ENCODE measurements around the gene DNMT1. TPM values are rescaled to one million over a fixed set of nuclear protein-coding genes. Genes with fewer than 3 reads are reported as not detected.
"Not testable (repeated sequence)": the region's sequence is repeated elsewhere in the genome, so short reads cannot be mapped to it uniquely, and the experiment has no call there.

DNMT1 gene
- total RNA-seq, 1 experiment from 2014 or later = 25.4 TPM

DNA sequence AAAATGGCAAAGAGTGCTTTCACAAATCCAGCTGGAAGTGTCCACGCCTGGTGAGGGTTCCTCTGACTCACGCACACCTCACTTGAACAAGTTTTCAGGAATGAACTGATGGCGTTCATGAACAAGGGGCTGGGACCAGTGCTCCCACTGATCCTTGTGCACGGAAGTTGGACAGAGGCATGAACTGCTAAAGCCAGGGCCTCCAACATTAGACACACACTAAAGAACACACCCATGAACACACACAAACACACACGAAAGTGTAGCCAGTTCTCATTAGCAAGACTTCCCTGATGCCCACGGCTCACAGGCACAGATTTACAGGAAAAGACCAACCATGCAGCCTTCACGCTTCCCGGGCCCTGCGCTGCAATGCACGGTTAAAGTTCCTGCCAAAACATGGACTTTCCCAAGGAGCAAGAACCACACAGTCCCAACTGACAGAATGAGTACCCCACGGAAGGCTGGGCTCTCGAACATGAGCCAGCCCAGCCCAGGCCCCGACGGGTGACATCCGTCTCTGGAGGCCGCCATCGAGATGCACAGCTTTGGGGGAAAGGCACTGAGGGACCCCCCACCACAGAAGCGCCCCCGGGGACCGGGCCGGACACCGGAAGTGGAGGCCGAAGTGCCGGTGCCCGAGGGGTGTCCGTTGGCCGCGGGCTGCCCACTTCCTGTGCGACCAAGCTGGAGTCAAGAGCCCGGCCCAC, 808 bp downstream of the DNMT1 start:
- DNase-seq (ENCODE audit: low read depth) = peak; percentile 20
- in situ Hi-C loops (cut with HindIII; ENCODE audit: low pct_unique_long_range_greater_than_20kb, low sequenced_read_pairs) = no loop called here

DNA sequence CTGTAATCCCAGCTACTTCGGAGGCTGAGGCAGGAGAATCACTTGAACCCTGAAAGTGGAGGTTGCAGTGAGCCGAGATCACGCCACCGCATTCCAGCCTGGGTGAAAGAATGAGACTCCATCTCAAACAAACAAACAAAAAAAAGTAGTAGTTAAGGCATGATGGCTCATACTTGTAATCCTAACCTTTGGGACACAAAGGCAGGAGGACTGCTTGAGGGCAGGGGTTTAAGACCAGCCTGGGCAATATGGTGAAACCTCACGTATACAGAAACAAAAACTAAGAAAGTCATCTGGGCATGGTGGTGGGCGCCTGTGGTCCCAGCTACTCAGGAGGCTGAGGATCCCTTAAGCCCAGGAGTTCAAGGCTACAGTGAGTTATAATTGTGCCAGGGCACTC, 1.8 kb downstream of the DNMT1 start:
- no peak for DNase-seq (ENCODE audit: low read depth)
- in situ Hi-C loops (cut with HindIII; ENCODE audit: low pct_unique_long_range_greater_than_20kb, low sequenced_read_pairs) = no loop called here

DNA sequence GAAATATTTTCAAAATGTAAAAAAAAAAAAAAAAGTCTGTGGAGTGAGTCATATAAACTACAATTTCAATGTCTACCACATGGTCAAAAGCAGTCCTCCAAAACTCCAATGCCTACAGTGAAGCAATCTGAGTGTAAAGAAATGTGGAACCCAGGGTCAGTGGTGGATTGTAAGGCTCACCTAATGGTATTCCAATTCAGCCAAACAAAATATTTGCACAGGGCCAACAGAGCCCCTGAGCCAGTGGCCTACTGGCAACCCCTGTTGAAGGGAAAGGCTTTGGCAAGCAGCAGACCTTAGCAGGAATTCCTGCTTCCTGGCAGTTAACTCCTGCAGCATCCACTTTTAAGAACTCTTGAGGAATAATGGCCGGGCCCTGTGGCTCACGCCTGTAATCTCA, 3.4 kb downstream of the DNMT1 start:
- DNase-seq (ENCODE audit: low read depth) = peak; percentile 28
- in situ Hi-C loops (cut with HindIII; ENCODE audit: low pct_unique_long_range_greater_than_20kb, low sequenced_read_pairs) = no loop called here

DNA sequence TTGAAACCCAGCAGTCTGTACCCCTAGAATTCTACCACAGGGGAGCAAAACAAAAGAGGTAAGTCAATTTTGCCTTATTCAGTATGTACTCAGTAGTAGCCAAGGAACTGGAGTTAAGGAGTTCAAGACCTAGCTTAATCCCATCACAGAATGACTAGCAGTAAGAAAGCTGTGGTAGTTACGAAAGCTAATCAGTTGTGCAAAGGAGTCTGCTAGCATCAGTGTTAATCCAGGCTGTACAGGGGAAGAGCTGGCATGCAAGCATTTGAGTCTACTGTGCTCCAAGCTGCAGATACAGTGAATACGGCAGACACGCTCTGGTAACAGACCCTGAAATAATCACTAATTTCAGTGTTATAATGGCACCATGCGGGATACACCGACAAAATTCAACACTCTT, 4.7 kb downstream of the DNMT1 start:
- DNase-seq (ENCODE audit: low read depth) = no peak
- in situ Hi-C loops (cut with HindIII; ENCODE audit: low pct_unique_long_range_greater_than_20kb, low sequenced_read_pairs) = no loop called here

DNA sequence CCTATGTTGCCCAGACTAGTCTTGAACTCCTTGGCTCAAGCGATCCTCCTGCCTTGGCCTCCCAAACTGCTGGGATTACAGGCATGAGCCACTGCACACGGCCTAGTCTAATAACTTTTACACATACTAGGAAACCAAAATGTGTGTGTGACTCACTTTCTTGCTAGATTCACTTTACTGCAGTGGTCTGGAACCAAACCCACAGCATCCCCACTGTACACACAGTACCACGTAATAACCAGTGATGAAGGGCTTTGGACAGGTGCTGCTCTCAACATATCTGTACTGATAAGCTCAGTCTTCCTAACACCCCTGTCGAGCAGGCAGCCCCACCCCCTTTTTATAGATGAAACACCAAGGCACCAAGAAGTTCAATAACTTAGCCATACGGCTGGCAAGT, 5.1 kb downstream of the DNMT1 start:
- in situ Hi-C loops (cut with HindIII; ENCODE audit: low pct_unique_long_range_greater_than_20kb, low sequenced_read_pairs) = no loop called here
- DNase-seq (ENCODE audit: low read depth) = no peak

DNA sequence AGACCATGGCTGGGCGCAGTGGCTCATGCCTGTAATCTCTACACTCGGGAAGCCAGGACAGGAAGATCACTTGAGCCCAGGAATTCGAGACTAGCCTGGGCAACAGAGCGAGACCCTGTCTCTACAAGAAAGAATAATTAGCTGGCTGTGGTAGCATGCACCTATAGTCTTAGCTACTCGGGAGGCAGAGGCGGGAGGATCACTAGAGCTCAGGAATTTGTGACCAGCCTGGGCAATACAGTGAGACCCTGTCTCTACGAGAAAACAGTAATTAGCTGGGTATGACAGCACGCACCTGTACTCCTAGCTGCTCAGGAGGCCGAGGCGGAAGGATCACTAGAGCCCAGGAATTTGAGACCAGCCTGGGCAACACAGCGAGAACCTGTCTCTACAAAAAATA, 7.4 kb downstream of the DNMT1 start:
- DNase-seq (ENCODE audit: low read depth) = no peak
- in situ Hi-C loops (cut with HindIII; ENCODE audit: low pct_unique_long_range_greater_than_20kb, low sequenced_read_pairs) = no loop called here

DNA sequence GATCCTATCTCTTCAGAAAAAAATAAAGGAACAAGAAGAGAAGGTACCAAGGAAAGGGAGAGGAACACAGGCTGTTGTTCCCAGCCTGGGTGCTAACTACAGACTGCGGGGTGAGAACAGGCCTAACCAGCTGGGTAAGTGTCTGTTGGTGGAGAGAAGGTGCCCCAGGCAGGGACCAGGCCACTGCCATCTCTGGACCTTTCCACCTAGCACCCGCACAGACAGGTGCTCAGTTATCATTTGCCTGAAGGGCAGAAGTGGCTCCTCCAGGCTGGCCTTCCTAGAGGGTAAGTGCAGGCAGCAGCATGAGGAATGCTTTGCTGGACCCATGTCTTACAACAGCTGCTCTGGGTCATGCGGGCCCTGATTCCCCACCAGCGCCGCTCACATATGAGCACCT, 10.1 kb downstream of the DNMT1 start:
- no peak for DNase-seq (ENCODE audit: low read depth)
- in situ Hi-C loops (cut with HindIII; ENCODE audit: low pct_unique_long_range_greater_than_20kb, low sequenced_read_pairs) = no loop called here

DNA sequence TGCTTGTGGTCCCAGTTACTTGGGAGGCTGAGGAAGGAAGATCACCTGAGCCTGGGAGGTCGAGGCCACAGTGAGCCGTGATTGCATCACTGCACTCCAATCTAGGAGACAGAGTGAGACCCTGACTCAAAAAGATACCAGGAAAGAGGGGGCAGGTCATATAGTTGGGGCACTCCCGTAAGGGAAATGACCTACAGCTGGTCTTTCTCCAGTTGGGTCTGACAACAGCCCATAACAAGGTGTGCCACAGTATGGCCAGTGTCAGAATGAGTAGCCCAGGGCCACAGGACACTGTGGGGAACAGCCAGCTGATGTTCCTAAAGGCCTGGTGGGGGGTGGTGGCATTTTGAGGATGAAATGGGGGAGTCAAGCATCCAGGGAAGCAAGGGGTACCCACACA, 10.8 kb downstream of the DNMT1 start:
- DNase-seq (ENCODE audit: low read depth) = no peak
- in situ Hi-C loops (cut with HindIII; ENCODE audit: low pct_unique_long_range_greater_than_20kb, low sequenced_read_pairs) = no loop called here

DNA sequence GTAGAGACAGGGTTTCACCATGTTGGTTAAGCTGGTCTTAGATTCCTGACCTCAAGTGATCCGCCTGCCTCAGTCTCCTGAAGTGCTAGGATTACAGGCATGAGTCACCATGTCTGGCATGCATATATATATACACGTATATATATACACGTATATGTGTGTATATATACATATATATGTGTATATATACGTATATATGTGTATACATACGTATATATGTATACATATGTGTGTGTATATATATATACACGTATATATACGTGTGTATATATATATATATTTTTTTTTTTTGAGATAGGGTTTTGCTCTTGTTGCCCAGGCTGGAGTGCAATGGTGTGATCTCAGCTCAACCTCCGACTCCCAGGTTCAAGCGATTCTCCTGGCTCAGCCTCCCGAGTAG, 11.9 kb downstream of the DNMT1 start:
- in situ Hi-C loops (cut with HindIII; ENCODE audit: low pct_unique_long_range_greater_than_20kb, low sequenced_read_pairs) = no loop called here
- no peak for DNase-seq (ENCODE audit: low read depth)

DNA sequence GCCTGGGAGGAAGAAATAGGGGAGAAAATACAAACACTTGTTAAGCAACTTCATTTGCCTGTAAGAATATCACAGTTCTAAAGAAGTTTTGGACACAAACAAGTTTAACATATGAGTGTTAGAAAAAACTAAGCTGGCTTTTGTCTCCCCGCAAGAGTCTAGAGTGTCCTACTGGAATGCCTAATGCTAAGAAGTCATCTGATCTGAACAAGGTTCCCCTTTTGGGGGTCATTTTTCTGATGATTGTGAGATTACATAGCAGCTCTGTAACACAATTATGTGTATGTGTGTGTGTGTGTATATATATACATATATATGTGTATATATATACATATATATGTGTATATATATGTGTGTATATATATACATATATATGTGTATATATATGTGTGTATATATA, 12.7 kb downstream of the DNMT1 start:
- in situ Hi-C loops (cut with HindIII; ENCODE audit: low pct_unique_long_range_greater_than_20kb, low sequenced_read_pairs) = no loop called here
- no peak for DNase-seq (ENCODE audit: low read depth)

DNA sequence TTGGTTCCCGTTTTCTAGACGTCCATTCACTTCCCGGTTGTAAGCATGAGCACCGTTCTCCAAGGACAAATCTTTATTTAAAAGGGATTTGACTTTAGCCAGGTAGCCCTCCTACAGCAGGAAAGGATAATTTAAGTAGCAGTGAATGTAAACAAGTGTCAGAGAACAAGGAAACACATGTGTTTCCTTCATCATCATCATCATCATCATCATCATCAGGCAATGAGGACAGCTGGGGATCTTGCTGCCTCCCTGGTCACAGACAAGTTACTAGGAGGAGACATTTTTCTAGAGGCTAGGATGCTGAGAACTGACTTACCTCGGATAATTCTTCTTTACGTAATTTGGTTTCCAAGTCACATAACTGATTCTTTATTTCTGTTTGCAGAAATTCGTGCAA, 14.3 kb downstream of the DNMT1 start:
- DNase-seq (ENCODE audit: low read depth) = no peak
- in situ Hi-C loops (cut with HindIII; ENCODE audit: low pct_unique_long_range_greater_than_20kb, low sequenced_read_pairs) = no loop called here

DNA sequence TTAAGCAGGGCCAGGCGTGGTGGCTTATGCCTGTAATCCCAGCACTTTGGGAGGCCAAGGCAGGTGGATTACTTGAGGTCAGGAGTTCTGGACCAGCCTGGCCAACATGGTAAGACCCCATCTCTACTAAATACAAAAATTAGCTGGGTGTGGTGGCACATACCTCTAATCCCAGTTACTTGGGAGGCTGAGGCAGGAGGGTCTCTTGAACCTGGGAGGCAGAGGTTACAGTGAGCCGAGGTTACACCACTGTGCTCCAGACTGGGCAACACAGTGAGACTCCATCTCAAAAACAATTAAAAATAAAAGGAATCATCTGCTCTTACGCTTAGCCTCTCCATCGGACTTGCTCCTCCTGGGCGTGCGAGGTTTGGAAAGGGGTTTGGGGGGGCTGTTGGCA, 14.7 kb downstream of the DNMT1 start:
- DNase-seq (ENCODE audit: low read depth); in situ Hi-C loops (cut with HindIII; ENCODE audit: low pct_unique_long_range_greater_than_20kb, low sequenced_read_pairs): not testable (repeated sequence)

DNA sequence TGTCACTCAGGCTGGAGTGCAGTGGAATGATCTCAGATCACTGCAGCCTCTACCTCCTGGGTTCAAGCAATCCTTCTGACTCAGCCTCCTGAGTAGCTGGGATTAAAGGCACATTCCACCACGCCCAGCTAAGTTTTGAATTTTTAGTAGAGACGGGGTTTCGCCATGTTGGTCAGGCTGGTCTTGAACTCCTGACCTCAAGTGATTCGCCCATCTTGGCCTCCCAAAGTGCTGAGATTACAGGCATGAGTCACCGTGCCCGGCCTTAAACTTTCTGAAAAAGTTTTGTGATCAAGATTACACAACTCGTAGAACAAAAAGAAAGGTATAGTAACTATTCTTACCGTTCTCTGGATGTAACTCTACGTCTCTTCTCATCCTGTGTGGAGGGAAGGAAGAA, 21.2 kb downstream of the DNMT1 start:
- in situ Hi-C loops (cut with HindIII; ENCODE audit: low pct_unique_long_range_greater_than_20kb, low sequenced_read_pairs) = no loop called here
- no peak for DNase-seq (ENCODE audit: low read depth)

DNA sequence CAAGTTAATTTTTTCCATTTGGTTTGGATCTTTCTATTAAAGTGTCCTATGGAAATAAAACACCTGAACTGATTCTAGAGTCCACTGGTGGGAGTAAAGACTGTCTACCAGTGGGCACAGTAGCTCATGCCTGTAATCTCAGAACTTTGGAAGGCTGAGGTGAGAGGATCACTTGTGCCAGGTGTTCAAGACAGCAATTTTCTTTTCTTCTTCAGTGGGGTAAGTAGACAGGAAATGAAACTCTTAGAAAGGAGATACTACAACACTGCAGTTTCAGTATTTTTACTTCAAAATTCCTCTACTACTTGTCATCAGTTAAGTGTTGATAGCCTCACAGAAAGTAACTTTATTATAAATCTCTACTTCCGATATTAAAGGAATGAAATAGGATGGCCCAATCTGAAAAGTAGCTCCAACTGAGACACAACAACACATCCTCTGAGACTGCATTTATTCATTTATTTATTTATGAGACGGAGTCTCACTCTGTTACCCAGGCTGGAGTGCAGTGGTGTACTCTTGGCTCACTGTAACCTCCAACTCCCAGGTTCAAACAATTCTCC, 26.3 kb downstream of the DNMT1 start:
- in situ Hi-C loops (cut with HindIII; ENCODE audit: low pct_unique_long_range_greater_than_20kb, low sequenced_read_pairs) = no loop called here
- no peak for DNase-seq (ENCODE audit: low read depth)

DNA sequence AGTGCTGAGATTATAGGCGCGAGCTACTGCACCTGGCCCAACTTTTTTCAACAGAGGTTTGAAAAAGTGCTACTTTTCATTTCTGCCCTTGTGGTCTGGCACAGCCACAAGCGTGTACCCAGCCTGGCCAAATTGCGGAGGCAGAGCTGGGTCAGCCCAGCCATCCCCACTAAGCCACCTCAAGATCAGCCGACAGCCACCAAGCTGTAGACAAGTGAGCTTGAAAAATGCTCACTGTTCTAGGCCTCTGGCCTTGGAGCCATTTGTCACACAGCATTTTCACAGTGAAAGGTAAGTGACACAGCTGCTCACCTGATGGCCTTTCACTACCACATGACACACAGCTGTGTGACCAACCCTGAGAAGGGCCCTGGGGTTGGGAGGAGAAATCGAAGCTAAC, 27.3 kb downstream of the DNMT1 start:
- no peak for DNase-seq (ENCODE audit: low read depth)
- in situ Hi-C loops (cut with HindIII; ENCODE audit: low pct_unique_long_range_greater_than_20kb, low sequenced_read_pairs) = no loop called here

DNA sequence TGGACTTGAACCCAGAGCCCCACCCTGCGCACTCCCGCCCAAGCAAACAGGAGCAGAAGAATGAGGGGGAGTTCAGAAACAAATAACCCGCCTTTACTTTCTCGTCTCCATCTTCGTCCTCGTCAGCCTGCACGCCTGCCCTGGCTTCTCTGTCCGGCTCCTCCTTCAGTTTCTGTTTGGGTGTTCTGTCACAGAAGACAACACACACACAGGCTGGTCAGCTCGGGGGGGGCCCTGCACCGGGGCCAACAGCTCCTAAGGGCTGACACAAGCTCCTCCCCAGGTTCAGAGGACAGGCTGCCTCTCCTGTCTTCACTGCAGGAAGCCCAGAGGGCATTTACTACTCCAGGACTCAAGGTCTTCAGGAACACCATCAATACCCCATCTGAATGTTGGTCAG, 28.3 kb downstream of the DNMT1 start:
- in situ Hi-C loops (cut with HindIII; ENCODE audit: low pct_unique_long_range_greater_than_20kb, low sequenced_read_pairs); DNase-seq (ENCODE audit: low read depth): not testable (repeated sequence)

DNA sequence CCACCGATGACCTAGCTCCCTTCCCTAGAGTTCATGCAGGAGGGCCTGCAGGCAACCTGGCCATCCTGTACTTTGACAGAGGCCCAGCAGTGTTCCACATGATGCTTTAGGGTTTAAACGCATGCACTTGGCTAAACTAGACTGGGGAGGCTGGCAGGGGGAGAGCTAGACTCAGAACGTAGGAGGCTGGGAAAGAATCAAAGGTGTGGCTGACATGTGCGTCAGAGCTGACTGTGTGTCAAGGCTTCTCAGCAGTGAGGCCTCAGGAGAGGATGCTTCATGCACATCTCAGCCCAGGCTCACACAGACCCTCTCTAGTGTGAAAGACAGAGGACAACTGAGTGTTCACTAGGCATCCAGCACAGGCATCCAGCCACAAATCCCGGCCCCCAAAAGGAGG, 28.7 kb downstream of the DNMT1 start:
- in situ Hi-C loops (cut with HindIII; ENCODE audit: low pct_unique_long_range_greater_than_20kb, low sequenced_read_pairs) = no loop called here
- DNase-seq (ENCODE audit: low read depth) = no peak

DNA sequence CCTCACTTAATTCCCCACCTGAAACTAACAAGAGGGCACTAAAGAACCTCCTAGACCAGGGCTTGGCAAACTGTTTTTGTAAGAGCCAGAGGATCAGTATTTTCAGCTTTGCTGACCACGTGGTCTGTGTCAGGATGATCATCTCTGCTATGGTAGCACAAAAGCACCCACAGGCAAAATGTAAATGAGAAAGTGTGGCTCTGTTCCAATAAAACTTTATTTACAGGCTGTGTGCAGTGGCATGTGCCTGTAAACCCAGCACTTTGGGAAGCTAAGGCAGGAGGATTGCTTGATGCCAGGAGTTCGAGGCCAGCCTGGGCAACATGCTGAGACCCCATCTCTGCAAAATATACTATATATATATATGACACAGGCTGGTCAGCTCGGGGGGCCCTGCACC, 31.2 kb downstream of the DNMT1 start:
- DNase-seq (ENCODE audit: low read depth) = no peak
- in situ Hi-C loops (cut with HindIII; ENCODE audit: low pct_unique_long_range_greater_than_20kb, low sequenced_read_pairs) = no loop called here

DNA sequence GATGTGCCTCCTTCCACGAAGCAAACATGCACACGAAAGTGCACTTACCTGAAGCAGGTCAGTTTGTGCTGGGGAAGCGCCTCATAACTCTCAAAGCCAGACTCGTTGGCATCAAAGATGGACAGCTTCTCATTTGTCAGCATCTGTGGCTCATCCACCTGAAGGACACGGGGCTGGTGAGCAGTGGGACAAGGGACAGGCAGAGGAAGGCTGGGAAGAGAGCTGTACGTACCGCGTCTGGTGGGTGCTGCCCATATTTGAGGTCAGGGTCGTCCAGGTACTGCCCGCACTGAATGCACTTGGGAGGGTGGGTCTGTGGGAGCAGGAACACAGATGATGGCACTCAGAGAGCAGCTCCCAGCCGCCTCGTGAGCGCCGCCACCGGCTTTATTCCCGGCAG, 35.1 kb downstream of the DNMT1 start:
- in situ Hi-C loops (cut with HindIII; ENCODE audit: low pct_unique_long_range_greater_than_20kb, low sequenced_read_pairs) = no loop called here
- no peak for DNase-seq (ENCODE audit: low read depth)

DNA sequence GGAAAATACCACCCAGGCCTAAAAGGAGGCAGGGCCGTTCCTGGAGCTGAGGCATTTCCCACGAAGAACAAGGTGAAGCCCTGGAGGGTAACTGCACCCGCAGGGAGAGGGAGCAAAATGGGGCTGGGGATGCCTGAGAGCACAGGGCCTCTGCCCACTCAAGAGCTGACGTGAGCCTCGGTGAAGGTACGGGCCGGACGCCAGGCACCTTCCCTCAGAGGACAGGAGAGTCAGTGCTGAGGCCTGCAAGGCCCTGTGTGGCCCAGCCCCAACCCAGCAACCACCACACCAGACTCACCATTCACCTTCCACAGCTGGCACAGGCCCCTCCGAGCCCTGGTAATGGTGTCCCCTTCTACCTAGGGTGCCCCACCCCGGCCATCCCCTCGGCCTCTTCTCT, 36.3 kb downstream of the DNMT1 start:
- DNase-seq (ENCODE audit: low read depth) = no peak
- in situ Hi-C loops (cut with HindIII; ENCODE audit: low pct_unique_long_range_greater_than_20kb, low sequenced_read_pairs) = no loop called here

All from Caki2 (cell line).